SHP77 treated with DMSO at 0.1 percent for 48 hours (cell line): Measurements from ENCODE around the gene HNRNPH3.

Experiments
- DNase-seq: peaks from one replicate; lab custom pipeline; 2025; lab: John Stamatoyannopoulos, UW

The HNRNPH3 gene

GRCh38 chr10:68332259-68333057 lies 594 bp downstream of the HNRNPH3 start, which contains the start of gene PBLD:
Gene PBLD (minus strand): TSS chr10:68332928. CDS start chr10:68306844, 26,084 bp downstream.
- peak; percentile 12 for DNase-seq

GRCh38 chr10:68333058-68333395 lies 1.2 kb downstream of the HNRNPH3 start:
- DNase-seq: no peak

GRCh38 chr10:68333440-68334431 lies 1.9 kb downstream of the HNRNPH3 start:
- DNase-seq: no peak

GRCh38 chr10:68334672-68335467 lies 3.0 kb downstream of the HNRNPH3 start:
- DNase-seq: no peak

- DNase-seq: no peak
Measured at GRCh38 chr10:68336754-68337351, 5.0 kb downstream of the HNRNPH3 start.

- no peak for DNase-seq
Measured at GRCh38 chr10:68340358-68341080, 8.7 kb downstream of the HNRNPH3 start.

DNA sequence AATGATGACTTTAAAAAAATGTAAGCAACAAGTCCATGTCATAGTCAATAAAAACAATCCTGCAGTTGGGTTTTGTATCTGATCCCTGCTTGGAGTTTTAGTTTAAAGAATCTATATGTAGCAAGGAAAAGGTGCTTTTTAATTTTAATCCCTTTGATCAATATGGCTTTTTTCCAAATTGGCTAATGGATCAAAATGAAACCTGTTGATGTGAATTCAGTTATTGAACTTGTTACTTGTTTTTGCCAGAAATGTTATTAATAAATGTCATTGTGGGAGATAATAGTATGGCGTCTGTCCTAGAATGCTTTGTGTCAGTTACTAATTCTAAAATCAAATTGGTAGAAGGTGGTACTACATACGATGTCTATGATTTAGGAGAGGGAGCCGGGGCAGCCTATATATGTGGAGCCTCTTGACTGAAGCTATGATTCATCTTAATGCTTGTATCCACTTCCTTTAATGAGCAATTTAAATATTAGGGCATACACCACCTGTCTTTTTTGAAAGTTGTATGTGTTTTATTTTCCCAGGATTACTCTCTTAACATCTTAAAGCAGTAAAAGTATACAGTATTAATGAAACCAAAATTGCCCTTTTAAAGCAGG lies 11.1 kb downstream of the HNRNPH3 start:
- no peak for DNase-seq

GRCh38 chr10:68345621-68346020 lies 13.8 kb downstream of the HNRNPH3 start:
- no peak for DNase-seq

DNA sequence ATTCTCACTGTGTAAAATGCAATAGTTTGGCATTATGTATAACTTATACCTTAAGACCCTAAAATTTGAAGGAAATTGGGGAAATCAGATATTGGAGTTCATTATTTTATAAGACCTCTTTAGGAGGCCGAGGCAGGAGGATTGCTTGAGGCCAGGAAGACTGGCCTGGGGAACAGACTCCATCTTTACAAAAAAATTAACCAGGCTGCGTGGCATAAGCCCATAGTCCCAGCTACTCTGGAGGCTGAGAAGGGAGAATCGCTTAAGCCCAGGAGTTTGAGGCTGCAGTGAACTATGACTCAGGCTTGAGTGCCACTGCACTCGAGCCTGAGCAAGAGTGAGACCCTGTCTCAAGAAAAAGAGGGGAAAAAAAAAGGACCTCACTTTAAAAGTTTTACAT lies 14.9 kb downstream of the HNRNPH3 start:
- no peak for DNase-seq

GRCh38 chr10:68348265-68348741 lies 16.4 kb downstream of the HNRNPH3 start:
- no peak for DNase-seq

DNA sequence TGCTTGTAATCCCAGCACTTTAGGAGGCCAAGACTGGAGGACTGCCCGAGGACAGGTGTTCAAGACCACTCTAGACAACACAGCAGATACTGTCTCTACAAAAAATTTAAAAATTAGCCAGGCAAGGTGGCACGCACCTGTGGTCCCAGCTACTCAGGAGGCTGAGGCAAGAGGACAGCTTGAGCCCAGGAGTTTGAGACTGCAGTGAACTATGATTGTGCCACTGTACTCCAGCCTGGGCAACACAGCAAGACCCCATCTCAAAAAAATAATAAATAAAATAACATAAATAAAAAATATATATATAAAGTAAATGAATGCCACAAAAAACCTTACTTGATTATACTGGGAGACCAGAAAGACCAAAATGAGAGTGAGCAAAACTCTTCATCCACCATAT lies 21.7 kb downstream of the HNRNPH3 start:
- DNase-seq: no peak

GRCh38 chr10:68359189-68359588 lies 27.3 kb downstream of the HNRNPH3 start:
- no peak for DNase-seq

DNA sequence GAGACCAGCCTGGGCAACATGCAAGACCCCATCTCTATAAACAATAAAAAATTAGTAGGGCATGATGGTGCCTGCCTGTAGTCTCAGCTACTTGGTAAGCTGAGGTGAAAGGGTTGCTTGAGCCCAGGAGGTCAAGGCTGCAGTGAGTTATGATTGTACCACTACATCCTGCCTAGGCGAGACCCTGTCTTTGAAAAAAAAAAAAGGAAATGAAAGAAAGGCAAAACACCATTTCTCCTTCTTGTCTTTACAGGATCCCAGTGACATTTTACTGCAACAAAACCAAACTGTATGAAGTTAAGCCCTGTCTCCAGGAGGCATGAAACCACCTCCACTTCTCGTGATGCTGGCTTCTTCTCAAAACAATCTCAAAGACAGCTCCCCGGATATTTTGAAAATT lies 30.7 kb downstream of the HNRNPH3 start:
- DNase-seq: no peak

- DNase-seq: no peak
Measured at GRCh38 chr10:68364101-68364886, 32.4 kb downstream of the HNRNPH3 start.

DNA sequence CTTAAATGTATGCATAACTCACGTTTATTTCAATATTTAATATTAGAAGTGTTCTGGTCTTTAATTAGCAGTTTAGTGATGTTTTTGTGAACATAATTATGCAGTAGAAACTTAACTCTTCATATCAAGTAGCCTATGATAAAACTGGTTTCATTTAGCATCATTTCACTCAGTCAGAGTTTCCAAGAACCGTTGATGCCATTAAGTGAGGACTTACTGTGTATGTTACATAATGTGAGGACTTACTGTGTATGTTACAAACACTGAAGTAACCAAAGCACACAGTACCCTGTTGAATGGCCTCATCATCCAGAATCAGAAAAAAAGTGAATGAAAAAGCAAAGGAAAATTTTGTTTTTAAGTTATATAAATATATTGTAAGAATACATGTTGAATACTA lies 33.7 kb downstream of the HNRNPH3 start:
- no peak for DNase-seq

DNA sequence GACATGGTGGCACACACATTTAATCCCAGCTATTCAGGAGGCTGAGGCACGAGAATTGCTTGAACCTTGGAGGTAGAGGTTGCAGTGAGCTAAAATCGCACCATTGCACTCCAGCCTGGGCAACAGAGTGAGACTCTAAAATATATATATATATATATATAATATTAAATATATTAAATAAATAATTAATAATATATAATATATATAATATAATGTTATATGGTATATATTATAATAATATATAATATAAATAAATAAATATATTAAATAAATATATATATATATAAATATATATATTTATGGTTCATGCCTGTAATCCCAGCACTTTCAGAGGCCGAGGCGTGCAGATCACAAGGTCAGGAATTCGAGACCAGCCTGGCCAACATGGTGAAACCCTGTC lies 34.7 kb downstream of the HNRNPH3 start:
- no peak for DNase-seq

DNA sequence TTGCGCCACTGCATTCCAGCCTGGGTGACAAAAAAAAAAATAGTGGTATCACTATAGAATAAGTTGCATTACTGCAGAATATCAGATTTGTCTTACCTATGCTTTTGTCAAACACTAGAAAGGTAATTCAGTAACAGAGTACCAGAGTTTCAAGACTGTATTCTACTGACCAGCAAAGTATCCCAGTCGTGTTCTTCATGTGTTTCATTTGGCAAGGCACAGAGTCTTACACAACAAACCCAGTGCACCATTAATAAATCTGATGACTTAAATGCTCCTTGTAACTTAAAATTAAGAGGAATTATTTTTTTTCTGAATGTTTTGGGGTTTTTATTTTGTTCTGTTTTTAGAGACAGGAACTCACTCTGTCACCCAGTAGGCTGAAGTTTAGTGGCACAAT lies 35.3 kb downstream of the HNRNPH3 start:
- no peak for DNase-seq

GRCh38 chr10:68371604-68372003 lies 39.7 kb downstream of the HNRNPH3 start:
- no peak for DNase-seq

GRCh38 chr10:68385740-68386139 lies 53.9 kb downstream of the HNRNPH3 start:
- no peak for DNase-seq
